HG03432 (cell line): Measurements from ENCODE around the gene MFAP5.
A peak's percentile ranks its signal among the peaks of the same experiment; 100 is the strongest.
"Not testable (repeated sequence)": the region's sequence is repeated elsewhere in the genome, so short reads cannot be mapped to it uniquely, and the experiment has no call there.

ENCODE experiments used
- ATAC-seq: cut with Tn5 transposase; IDR thresholded peaks from one replicate; pipeline ENCODE4 v1.9.1; 2021; ENCODE audit warnings: mild to moderate bottlenecking, moderate library complexity; ENCODE audit not compliant: unreplicated experiment

MFAP5 gene

GRCh38 chr12:8676651-8677050 lies 14.0 kb upstream of the MFAP5 start:
- no peak for ATAC-seq

GRCh38 chr12:8675591-8676036 lies 13.0 kb upstream of the MFAP5 start:
- no peak for ATAC-seq

- ATAC-seq: no peak
Measured at GRCh38 chr12:8672381-8672780, 9.8 kb upstream of the MFAP5 start.

DNA sequence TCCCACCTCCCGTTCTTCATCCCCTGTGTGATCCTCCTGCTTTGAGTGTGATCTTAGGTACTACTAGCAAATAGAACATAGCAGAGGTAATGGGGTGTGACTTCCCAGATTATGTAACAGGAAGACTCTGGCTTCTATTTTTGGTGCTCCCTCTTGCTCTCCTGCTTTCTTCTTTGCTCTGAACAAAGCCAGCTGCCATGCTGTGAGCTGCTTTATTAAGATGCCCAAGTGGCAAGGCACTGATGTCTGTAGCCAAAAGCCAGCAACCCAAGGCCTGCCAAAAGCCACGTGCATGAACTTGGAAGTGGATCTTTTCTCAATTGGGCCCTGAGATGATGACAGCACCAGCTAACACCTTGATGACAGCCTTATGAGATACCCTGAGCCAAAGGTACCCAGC lies 5.8 kb upstream of the MFAP5 start:
- ATAC-seq: no peak

GRCh38 chr12:8667270-8667669 lies 4.6 kb upstream of the MFAP5 start:
- no peak for ATAC-seq

- no peak for ATAC-seq
Measured at GRCh38 chr12:8665759-8666158, 3.1 kb upstream of the MFAP5 start.

- ATAC-seq: no peak
Measured at GRCh38 chr12:8664228-8664913, 1.7 kb upstream of the MFAP5 start.

DNA sequence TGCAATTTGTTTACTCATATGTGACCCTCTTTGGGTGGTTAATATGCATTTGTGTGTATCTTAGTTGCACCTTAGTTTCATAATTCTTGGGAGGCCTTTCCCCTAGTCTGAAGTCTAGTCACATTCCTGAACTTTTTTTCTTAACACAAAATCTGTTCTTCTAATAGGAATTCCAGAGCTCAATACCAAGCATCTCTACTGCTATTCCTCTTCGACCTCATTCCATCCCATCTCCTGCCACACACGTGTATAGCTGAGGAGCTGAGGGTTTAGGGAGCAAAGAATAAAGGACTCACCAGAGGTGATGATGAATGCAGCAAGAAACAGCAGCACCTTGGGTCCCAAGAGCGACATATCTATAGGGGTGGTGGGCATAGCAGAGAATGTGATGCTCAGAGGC lies 875 bp downstream of the MFAP5 start:
- ATAC-seq: no peak

- no peak for ATAC-seq
Measured at GRCh38 chr12:8661016-8661415, 1.6 kb downstream of the MFAP5 start.

DNA sequence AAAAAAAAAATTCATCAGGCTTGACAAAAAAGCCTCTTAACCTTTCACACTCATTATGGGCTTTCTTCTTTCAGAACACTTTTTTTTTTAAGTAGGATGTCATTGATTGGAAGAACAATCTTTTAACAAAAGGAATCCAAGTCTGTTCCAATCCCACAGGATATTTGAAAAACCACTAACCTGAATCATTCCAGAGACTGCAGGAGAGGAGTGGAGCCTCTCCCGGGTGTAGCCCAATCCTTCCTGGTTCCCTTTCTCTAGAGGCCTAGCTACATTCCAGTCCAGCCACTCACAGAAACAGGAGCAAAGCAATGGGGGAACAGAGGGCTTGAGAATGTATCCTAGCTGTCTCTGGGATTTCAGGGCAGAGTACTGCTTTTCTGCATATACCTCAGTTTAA lies 4.3 kb downstream of the MFAP5 start:
- no peak for ATAC-seq

- no peak for ATAC-seq
Measured at GRCh38 chr12:8655421-8655820, 7.2 kb downstream of the MFAP5 start.

GRCh38 chr12:8648576-8649205 lies 13.9 kb downstream of the MFAP5 start:
- ATAC-seq: peak; percentile 81

DNA sequence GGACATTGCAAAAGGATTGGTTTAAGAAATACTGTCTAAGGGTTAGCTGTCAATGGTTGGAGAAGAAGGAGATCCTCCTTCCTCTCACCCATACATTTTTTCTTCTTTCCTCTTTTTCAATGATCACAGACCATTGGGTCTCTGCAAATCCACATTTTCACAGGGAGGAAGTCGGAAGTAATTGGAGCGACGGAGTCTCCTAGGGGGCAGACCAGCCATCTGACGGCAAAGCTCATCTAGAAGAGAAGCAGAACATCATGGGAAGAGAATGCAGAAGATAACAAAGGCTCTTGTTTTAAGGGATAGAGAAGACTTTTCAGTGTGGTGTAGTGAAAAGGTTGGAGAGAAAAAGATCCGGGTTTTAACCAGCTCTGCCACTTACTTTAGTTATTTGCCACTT lies 14.7 kb downstream of the MFAP5 start:
- ATAC-seq: no peak

GRCh38 chr12:8644345-8645248 lies 18.0 kb downstream of the MFAP5 start:
- peak; percentile 61 for ATAC-seq

DNA sequence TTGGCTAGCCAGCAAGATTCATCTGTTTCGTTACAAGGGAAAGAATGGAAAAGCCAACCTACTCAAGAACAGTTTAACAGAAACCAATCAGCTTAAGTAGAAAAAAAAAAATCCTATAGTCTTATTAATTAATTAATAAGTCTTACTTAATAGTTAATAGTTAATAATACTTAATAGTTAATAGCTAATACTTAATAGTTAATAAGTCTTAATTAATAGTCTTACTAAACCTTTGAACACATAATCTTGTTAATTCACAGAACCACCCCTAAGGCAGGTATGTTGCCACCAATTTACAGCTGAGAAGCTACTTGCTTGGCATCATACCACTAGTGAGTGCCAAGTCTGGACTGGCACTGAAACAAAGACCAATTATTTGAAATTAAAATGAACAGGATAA lies 19.9 kb downstream of the MFAP5 start:
- ATAC-seq: no peak

- no peak for ATAC-seq
Measured at GRCh38 chr12:8639936-8640335, 22.7 kb downstream of the MFAP5 start.

DNA sequence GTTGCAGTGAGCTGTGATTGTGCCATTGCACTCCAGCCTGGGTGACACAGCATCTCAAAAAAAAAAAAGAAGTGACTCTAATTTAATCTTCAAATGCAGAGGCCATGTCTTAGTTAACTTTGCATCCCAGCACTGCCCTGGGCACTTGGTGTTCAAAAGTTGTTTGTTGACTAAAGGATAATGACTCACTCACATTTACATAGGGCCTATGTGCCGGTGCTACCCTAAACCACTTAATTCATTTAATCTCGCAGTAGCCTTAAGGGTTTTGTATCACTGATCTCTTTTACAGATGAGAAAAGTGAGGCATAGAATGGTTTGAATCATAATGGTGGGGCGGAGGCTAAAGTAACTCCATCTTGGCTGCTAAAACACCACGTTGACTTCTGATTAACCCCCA lies 23.7 kb downstream of the MFAP5 start:
- no peak for ATAC-seq

GRCh38 chr12:8637666-8638065 lies 25.0 kb downstream of the MFAP5 start:
- no peak for ATAC-seq

GRCh38 chr12:8637244-8637643 lies 25.4 kb downstream of the MFAP5 start:
- ATAC-seq: no peak

GRCh38 chr12:8636581-8636980 lies 26.0 kb downstream of the MFAP5 start:
- no peak for ATAC-seq

DNA sequence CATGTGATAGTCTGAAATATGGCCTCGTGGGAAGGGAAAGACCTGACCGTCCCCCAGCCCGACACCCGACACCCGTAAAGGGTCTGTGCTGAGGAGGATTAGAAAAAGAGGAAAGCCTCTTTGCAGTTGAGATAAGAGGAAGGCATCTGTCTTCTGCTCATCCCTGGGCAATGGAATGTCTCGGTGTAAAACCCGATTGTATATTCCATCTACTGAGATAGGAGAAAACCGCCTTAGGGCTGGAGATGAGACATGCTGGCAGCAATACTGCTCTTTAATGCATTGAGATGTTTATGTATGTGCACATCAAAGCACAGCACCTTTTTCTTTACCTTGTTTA lies 26.6 kb downstream of the MFAP5 start:
- not testable (repeated sequence) for ATAC-seq
